AML-193 (cell line): ENCODE measurements around the gene SPAG9.

Experiments
- DNase-seq, 2 experiments: peaks; one replicate each; lab custom pipeline; 2025; lab: John Stamatoyannopoulos, UW

The SPAG9 gene

GRCh38 chr17:51120739-51121619 is at the start of gene SPAG9:
SPAG9 (minus strand) TSS chr17:51120868; CDS start chr17:51120656, 212 bp downstream.
- peak; percentile 94 to 95 for DNase-seq

GRCh38 chr17:51169340-51169739 is 48.7 kb upstream of the SPAG9 start:
- DNase-seq: no peak

DNA sequence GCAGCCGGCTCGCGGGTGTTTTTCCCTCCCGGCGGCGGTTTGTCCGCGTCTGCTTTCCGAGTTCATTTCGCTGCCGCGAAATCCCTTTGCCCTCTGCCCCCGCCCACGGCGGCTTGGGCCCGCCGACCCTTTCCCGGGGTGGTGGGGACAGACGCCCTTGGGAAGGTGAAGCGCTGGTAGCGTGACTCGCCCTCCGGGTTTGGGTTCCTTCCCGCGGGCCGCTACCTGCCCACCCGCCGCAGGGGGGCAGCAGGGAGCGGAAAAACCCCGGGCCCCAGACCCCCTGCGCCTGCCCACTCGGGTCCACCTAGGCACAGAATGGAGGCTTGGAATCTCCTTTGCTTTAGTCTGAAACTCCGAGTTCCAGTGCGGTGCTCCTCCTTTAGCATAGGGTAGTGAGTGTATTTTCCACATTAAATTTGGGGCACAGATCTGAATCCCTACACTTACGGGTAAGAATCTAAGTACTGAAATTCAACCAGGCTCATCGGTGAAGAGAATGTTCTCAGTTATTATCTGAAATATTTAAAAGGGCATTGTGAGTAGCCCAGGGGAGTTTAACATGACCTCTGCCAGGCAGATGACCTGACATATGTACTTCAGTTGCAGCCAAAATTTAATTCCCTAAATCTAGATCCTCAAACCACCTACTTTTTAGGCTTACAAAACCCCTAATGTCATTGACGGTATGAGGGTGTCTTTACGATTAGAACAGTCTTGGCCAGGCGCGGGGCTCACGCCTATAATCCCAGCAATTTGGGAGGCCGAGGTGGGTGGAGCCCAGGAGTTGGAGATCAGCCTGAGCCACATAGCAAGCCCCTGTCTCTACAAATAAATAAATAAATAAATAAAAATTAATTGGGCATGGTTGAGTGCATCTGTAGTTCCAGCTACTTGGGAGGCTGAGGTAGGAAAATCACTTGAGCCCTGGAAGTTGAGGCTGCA is 46.6 kb upstream of the SPAG9 start:
- peak; percentile 57 to 58 for DNase-seq

DNA sequence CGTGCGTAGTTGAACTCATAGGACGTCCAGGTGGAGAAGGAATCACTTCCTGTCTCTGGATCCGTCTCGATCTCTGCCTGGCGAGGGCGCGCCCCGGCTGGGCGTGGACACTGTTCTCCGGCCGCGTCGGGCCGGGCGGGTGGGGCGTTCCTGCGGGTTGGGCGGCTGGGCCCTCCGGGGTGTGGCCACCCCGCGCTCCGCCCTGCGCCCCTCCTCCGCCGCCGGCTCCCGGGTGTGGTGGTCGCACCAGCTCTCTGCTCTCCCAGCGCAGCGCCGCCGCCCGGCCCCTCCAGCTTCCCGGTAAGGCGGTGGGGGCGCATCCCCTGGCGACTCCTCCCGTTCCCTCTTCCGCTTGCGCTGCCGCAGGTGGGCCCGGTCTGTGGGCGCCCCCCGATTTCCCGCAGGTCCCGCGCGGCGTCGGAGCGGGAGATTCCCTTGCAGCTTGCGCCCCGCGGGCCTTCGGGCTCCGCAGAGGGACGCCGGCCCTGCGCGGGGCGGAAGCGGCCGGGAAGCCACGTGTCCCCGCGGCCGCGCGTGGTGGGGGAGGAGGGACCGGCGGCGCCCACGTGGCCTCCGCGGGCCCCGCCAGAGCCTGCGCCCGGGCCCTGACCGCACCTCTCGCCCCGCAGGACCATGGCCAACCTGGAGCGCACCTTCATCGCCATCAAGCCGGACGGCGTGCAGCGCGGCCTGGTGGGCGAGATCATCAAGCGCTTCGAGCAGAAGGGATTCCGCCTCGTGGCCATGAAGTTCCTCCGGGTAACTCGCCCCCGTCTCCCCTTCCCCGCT is 45.7 kb upstream of the SPAG9 start, which contains the start of gene NME2:
NME2 (plus strand) TSS at position 214 of the 789 bp plus-strand sequence; CDS start at position 634, 420 bp downstream.
- DNase-seq: peak; percentile 72 to 82

DNA sequence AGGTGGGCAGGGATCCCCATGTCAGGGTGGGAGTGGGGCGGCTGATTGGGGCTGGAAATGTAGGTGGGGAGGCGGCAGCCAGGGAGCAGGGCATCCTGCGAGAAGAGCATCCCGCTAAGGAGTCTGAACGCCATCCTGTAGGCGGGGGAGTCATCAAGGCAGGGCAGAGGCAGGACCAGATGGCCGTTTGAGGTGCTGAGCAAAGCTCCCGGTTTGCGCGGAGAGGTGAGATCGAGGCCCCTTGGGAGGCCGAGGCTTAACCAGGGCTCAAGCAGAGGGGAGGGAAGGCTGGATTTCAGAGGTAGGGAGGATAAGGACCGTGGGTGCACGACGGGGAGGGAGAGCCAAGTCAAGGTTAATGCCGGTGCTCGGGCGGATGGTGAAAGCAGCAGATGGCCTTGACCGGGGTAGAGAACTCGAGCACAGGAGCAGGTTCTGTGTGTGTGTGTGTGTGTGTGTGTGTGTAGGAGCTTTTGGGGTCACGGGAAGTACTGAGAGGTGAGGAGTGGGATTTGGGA is 45.1 kb upstream of the SPAG9 start:
- DNase-seq: peak; percentile 62 to 82

DNA sequence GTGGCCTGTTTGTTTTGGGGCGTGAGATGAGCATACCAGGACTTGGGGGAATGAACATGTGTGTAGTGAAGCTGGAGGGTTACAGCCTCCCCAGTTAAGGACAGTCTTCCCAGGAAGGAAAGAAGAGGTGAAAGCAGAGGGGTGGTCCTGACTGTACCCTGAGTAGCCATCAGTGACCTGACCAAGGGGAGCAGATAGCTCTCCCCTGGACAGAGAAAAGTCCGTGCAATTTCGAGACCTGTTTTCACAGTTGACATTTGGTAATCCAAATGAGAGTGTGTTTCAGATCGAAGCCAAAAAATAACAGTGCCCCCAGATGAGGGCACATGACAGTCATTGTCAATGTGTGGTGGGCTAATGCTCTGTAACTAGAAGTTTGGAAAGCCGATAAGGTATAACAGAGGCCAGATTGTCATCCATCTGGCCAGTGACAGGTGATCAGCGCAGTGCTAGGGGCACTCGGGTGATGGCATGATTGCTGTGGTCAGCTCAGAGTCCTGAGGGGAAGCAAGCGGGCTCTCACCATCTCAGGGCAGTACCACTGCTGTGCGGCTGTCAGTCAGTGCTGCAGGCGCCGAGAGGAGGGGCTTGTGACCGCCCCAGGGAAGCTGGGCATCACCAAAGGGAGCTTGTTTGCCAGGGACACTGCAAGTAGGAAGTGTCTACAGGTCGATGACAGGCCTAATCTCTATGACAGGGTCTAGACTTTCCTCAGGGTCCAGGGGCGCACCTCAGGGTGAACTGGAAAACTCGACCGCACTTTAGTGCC is 44.4 kb upstream of the SPAG9 start:
- no peak for DNase-seq

- no peak for DNase-seq
Observed at GRCh38 chr17:51161541-51161940, 40.9 kb upstream of the SPAG9 start.

DNA sequence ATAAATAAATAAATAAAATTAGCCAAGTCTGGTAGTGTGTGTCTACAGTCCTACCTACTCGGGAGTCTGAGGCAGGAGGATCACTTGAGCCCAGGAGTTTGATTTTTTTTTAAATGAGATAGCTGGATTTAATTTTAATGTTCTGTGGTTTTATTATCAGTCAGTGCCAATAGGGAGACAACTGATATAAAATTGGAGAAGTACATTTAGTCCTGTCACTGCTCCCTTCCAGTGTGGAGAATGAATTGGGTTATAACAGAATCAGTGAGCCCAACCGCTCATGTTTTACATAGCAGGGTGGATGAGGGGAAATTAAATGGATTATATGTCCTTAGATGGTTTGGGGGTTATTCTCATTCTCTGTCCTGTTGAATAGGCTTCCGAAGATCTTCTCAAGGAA is 38.9 kb upstream of the SPAG9 start:
- DNase-seq: no peak

DNA sequence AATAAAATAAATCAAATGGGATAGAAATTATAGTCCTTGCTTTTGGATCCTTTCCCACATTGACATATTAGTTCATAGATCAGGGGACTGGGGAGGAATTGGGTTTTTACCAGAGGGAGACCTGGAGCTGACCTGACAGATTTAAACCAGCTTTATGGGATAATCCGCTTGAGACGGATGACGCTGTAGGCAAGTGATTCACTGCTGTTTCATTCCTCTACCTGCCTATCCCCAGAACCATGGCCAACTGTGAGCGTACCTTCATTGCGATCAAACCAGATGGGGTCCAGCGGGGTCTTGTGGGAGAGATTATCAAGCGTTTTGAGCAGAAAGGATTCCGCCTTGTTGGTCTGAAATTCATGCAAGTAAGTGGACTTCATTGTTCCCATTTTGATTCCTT is 34.7 kb upstream of the SPAG9 start:
- no peak for DNase-seq

- peak; percentile 12 to 40 for DNase-seq
Observed at GRCh38 chr17:51154176-51154575, 33.5 kb upstream of the SPAG9 start.

GRCh38 chr17:51153210-51154072 is 32.8 kb upstream of the SPAG9 start, which contains the start of gene NME1:
NME1 (plus strand) TSS chr17:51153559; CDS start chr17:51155655, 2,096 bp downstream.
- peak; percentile 100 for DNase-seq

DNA sequence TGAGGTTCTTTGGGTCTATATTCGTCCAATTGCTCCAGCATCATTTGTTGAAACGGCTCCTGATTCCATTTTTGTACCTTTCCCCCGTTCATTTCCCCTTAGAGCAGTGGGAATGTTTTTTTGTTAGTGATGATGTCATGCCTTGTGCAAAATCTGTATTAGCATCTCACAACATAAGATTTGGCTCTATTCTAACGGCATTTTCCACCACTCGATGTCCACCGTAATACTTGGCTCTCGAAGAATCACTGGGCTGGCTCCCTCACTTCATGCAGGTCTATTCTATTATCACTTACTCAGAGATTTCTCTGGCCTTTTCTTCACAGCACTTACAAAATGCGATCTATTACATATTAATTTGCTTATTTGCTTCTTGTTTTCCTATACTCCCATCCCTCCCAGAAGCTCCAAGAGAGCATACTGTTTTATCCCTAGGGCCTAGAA is 32.1 kb upstream of the SPAG9 start:
- DNase-seq: peak; percentile 51 to 55

DNA sequence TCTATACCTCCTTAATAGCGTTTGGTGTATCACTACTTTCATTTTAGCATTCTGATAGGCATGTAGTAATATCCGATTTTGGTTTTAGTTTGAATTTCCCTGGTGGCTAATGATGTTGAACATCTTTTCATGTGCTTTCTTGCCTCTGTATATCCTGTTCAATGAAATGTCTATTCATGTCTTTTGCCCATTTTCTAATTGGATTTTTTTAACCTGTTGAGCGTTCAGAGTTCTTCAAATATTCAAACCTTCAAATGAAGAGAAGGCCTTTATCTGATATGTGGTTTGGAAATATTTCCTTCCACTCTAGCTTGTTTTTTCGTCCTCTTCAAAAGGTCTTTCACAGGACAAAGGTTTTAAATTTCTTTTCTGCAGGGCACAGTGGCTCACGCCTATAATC is 30.3 kb upstream of the SPAG9 start:
- no peak for DNase-seq

DNA sequence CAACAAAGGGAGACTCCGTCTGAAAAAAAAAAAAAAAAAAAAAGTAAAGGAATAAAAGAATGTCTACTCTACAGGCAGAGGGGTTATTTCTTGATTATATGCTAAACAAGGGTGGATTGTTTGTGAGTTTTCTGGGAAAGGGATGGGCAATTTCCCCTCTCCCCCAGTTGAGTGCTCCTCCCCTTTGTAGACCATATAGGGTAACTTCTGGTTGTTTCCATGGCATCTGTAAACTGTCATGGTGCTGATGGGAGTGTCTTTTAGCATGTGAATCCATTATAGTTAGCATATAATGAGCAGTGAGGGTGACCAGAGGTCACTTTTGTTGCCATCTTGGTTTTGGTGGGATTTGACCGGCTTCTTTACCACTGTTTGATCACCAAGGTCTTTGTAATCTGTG is 28.5 kb upstream of the SPAG9 start:
- no peak for DNase-seq

GRCh38 chr17:51147650-51148049 is 27.0 kb upstream of the SPAG9 start:
- no peak for DNase-seq

DNA sequence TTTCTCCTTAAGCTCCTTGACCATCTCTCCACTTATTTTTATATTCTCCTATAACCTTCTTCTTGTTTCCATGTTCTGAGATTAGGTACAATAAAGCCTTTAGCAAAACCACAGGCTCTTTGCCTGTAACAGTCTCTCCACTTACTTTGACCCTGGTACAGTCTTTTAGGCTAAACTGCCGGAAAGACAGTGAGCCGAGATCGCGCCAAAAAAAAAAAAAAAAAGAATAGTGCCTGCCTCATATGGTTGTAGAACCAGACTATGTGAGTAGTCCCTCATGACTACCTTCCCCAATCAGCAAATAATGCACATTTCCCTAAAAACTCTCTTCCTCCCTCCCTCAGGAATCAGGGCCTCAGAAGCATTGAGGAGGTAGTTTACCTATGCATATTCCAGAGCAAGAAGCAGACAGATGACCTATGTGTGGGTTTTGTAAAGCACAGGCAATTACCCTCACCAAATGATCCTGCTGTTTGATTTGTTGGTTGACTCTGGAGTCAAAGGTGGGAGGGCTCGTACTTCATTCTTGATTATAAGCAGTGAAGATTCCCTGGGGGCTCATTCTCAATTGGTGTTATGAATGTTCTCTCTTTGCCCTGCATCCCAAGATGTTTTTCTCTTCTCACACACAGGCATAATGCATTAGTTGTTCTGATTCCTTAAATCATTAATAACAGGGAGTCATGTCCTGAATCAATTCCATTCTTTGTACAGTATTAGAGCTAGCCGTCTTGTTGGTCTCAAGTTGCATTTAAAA is 23.8 kb upstream of the SPAG9 start:
- no peak for DNase-seq

DNA sequence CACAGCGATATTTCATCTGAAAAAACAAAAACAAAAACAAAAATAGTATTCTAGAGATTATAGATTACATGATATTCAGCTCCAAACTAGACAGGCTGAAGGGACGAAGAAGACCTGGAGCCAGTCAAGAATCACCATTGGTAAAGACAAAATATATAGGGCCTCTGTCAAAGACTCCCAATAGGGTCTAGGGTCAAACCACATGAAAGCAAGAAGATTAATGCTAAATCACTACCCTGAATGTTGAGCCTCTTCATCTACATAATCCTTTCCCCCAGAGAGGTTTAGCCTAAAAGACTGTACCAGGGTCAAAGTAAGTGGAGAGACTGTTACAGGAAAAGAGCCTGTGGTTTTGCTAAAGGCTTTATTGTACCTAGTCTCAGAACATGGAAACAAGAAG is 21.9 kb upstream of the SPAG9 start:
- DNase-seq: no peak

GRCh38 chr17:51135956-51136355 is 15.3 kb upstream of the SPAG9 start:
- no peak for DNase-seq

- DNase-seq: no peak
Observed at GRCh38 chr17:51133365-51133764, 12.7 kb upstream of the SPAG9 start.
